Measurements from ENCODE around the gene ASCL2.
"Not testable (repeated sequence)": the region's sequence is repeated elsewhere in the genome, so short reads cannot be mapped to it uniquely, and the experiment has no call there.

The ASCL2 gene

DNA sequence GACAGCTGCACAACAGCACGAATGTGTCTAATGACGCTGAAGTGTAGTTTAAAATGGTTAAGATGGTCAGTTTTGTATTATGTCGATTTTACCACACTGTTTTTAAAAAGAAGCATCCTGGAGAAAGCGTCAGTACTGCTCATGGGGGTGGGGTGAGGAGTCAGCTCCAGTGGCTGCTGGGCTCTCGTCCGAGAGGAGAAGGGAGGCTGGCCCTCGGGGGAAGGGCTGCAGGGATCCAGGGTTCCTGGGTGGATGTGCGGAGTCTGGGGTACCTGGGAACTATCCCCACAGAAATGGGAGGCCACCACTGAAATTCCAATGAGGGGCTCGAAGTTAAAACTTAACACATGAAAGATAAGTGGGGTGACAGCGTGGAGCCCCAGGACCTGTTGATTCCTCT, 19.5 kb upstream of the ASCL2 start:
- TF ChIP-seq, protein P1, sequence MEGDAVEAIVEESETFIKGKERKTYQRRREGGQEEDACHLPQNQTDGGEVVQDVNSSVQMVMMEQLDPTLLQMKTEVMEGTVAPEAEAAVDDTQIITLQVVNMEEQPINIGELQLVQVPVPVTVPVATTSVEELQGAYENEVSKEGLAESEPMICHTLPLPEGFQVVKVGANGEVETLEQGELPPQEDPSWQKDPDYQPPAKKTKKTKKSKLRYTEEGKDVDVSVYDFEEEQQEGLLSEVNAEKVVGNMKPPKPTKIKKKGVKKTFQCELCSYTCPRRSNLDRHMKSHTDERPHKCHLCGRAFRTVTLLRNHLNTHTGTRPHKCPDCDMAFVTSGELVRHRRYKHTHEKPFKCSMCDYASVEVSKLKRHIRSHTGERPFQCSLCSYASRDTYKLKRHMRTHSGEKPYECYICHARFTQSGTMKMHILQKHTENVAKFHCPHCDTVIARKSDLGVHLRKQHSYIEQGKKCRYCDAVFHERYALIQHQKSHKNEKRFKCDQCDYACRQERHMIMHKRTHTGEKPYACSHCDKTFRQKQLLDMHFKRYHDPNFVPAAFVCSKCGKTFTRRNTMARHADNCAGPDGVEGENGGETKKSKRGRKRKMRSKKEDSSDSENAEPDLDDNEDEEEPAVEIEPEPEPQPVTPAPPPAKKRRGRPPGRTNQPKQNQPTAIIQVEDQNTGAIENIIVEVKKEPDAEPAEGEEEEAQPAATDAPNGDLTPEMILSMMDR (IDR thresholded peaks at IDR 0.05; ENCODE audit: extremely low read depth, insufficient read depth, missing control alignments), result no peak
- in situ Hi-C loops (cut with MboI; ENCODE audit: low pct_unique_long_range_greater_than_20kb, low sequenced_read_pairs, unreplicated experiment), result no loop called here
- no peak for DNase-seq (ENCODE audit: low spot score)

DNA sequence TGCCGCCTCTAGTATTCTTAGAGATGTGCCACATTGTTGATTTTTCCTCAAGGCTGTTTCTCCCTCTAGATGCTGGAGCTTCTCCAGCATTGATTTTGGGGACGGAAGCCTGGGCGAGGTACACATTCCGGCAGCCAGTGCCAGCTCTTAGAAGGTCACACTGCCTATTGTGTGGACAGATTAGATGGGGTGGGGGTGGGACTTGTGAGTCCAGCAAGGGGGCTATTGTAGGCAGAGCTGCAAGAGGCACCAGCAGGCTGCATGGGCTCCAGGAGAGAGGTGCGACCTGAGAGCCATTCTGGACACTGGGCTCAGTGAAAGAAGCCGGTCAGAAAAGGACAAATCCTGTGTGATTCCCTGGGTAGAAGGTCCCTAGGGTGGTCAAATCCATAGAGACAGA, 19.0 kb upstream of the ASCL2 start:
- TF ChIP-seq, protein P1 (IDR thresholded peaks at IDR 0.05; ENCODE audit: extremely low read depth, insufficient read depth, missing control alignments), result no peak
- in situ Hi-C loops (cut with MboI; ENCODE audit: low pct_unique_long_range_greater_than_20kb, low sequenced_read_pairs, unreplicated experiment), result no loop called here
- no peak for DNase-seq (ENCODE audit: low spot score)

DNA sequence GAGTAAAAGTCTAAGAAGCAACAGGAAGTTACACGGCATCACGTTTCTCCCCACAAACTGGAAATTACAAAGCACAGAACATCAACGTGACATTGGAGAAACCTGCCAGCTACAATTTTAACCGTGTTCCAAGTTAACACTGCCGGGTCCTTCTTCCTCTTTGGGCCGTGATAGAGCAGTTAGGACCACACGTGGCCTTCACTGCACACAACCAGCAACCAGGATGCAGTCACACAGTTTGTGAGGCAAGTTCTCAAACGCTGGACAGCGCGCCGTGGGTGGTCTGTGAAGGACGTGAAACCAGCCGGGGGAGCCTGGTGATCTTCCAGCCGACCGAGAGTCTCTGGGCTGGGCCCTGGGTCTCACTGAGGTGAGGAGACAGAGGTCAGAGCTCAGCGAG, 16.7 kb upstream of the ASCL2 start:
- TF ChIP-seq, protein P1 (IDR thresholded peaks at IDR 0.05; ENCODE audit: extremely low read depth, insufficient read depth, missing control alignments), result no peak
- no peak for DNase-seq (ENCODE audit: low spot score)
- in situ Hi-C loops (cut with MboI; ENCODE audit: low pct_unique_long_range_greater_than_20kb, low sequenced_read_pairs, unreplicated experiment), result no loop called here

DNA sequence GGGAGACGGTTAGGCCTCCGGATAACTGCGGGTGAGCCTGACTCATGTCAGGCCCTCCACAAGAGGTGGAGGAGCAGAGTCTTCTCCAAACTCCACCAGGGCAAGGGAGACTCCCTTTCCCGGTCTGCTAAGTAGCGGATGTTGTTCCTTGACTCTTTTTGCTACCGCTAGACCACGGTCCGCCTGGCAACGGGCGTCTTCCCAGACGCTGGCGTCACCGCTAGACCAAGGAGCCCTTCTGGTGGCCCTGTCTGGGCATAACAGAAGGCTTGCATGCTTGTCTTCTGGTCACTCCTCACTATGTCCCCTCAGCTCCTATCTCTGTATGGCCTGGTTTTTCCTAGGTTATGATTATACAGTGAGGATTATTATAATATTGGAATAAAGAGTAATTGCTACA, 16.0 kb upstream of the ASCL2 start:
- in situ Hi-C loops (cut with MboI; ENCODE audit: low pct_unique_long_range_greater_than_20kb, low sequenced_read_pairs, unreplicated experiment); DNase-seq (ENCODE audit: low spot score): not testable (repeated sequence)

DNA sequence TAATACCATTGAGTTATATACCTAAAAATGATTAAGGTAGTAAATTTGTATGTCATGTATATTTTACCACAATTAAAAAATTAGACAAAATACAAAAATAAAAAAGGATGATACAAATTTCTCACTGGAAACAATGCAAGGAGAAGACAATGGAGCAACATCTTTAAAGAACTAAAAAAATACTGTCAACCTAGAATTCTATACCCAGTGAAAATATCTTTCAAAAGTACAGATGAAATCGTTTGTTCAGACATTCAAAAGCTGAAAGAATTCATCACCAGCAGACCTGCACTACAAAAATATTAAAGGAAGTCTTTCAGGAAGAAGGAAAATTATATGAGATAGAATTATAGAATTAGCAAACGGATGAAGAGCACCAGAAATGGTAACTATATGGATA, 9.8 kb upstream of the ASCL2 start:
- in situ Hi-C loops (cut with MboI; ENCODE audit: low pct_unique_long_range_greater_than_20kb, low sequenced_read_pairs, unreplicated experiment), result no loop called here
- DNase-seq (ENCODE audit: low spot score), result no peak
- TF ChIP-seq, protein P1 (IDR thresholded peaks at IDR 0.05; ENCODE audit: extremely low read depth, insufficient read depth, missing control alignments), result no peak

DNA sequence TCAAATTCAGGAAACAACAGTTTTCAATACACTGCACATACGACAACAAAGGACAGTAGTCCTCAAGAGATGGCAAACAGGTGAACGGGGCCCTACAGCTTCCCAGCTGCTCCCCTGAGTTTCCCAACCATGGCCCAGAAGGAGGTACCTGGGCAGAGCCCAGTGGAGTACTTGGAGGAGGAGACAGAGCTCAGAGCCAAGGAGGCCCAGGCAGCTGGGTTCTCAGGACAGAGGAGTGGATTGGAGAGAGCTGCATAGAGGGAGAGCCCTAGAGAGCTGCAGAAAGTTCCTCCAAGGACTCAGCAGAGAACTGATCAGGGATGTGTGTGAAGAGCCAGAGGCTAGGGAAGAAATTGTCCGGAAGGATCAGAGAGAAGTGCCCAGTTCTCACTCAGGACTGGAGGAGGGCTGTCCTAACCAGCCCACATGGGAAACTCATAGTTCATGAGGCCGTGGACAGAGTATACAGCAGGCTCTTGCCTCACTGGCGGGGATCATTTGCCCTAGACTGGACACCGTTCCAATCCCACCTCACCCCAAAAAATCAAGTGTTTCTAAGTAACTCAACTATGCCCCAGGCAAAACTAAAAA, 7.6 kb upstream of the ASCL2 start:
- in situ Hi-C loops (cut with MboI; ENCODE audit: low pct_unique_long_range_greater_than_20kb, low sequenced_read_pairs, unreplicated experiment), result no loop called here
- TF ChIP-seq, protein P1 (IDR thresholded peaks at IDR 0.05; ENCODE audit: extremely low read depth, insufficient read depth, missing control alignments), result no peak
- DNase-seq (ENCODE audit: low spot score), result no peak

DNA sequence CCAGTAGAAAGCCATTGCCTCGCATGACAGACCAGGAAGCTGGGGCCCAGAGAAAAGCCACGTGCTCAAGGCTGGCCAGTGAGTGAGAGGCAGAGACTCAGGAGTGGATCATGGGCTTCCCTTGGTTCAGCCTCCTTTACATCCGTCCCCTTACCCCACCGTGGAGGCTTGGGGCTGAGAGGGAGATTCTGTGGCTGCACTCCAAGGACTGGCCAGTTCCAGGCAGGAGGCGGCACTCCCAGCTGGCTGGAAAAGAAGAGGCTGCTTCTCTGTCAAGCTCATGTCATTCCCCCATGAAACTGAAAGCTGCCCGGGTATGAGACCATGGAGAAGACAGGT, 6.6 kb upstream of the ASCL2 start:
- in situ Hi-C loops (cut with MboI; ENCODE audit: low pct_unique_long_range_greater_than_20kb, low sequenced_read_pairs, unreplicated experiment), result no loop called here
- TF ChIP-seq, protein P1 (IDR thresholded peaks at IDR 0.05; ENCODE audit: extremely low read depth, insufficient read depth, missing control alignments), result no peak
- DNase-seq (ENCODE audit: low spot score), result no peak
